AG10803 (cell line): ENCODE measurements around the gene TNFRSF9.
"Not testable (repeated sequence)": the region's sequence is repeated elsewhere in the genome, so short reads cannot be mapped to it uniquely, and the experiment has no call there.

ENCODE experiments used
- DNase-seq: peaks from one replicate; pipeline ENCODE4 v3.0.0; 2010; ENCODE audit warnings: low read depth
- H3K4me3 ChIP-seq: 2 replicates; pipeline ENCODE4 v1.5.1; 2011; ENCODE audit warnings: mild to moderate bottlenecking, low read length, control low read depth
- TF ChIP-seq, protein P1 (sequence below): conservative IDR thresholded peaks from 2 replicates; pipeline ENCODE4 v1.5.1; 2011; ENCODE audit warnings: mild to moderate bottlenecking, low read length, control low read depth, inconsistent platforms

Gene TNFRSF9

DNA sequence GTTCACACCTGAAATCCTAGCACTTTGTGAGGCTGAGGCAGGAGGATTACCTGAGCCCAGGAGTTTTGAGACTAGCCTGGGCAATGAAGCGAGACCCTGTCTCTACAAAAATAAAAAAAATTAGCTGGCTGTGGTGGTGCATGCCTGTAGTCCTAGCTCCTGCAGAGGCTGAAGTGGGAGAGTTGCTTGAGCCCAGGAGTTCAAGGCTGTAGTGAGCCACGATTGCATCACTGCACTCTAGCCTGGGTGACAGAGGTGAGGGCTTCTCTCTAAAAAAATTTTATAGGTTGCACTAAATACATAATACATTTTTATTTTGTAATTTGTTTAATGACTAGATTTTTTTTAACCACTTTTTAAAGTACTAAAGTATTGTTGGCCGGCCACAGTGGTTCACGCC, 27.0 kb upstream of the TNFRSF9 start:
- no peak for DNase-seq
- TF ChIP-seq, protein P1, sequence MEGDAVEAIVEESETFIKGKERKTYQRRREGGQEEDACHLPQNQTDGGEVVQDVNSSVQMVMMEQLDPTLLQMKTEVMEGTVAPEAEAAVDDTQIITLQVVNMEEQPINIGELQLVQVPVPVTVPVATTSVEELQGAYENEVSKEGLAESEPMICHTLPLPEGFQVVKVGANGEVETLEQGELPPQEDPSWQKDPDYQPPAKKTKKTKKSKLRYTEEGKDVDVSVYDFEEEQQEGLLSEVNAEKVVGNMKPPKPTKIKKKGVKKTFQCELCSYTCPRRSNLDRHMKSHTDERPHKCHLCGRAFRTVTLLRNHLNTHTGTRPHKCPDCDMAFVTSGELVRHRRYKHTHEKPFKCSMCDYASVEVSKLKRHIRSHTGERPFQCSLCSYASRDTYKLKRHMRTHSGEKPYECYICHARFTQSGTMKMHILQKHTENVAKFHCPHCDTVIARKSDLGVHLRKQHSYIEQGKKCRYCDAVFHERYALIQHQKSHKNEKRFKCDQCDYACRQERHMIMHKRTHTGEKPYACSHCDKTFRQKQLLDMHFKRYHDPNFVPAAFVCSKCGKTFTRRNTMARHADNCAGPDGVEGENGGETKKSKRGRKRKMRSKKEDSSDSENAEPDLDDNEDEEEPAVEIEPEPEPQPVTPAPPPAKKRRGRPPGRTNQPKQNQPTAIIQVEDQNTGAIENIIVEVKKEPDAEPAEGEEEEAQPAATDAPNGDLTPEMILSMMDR = no peak
- no peak overlapping the region for H3K4me3 ChIP-seq

DNA sequence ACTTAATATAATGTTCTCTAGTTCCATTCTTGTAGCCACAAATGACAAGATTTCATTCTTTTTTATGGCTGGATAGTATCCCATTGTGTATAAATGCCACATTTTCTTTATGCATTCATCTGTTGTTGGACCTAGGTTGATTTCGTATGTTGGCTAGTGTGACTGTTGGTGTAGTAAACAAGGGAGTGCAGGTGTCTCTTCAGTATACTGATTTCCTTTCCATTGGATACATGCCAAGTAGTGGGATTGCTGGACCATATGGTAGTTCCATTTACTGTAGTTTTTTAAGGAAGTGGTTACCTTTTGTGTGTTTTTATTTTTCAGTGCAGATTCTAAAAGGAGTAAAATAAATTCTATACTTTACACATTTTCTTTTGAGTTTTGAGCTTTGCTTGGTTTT, 26.6 kb upstream of the TNFRSF9 start:
- TF ChIP-seq, protein P1 = no peak
- no peak for DNase-seq
- H3K4me3 ChIP-seq = no peak overlapping the region

DNA sequence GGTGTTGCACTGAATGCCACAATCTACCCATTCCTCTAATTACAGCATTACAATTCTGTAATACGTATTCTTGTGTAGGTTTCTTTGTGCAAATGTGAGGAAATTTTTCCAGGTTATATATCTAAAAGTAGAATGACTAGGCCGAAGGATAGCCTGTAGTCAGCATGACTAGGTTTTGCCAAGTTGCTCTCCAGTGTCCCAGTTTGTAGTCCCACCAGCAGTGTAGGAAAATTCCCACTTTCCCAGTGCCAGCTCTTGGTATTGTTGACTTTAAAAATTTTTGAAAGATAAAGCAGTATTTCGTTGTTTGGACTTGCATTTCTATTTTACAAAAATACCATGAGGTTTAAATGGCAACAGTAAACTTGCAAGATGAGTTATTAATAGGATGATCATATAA, 23.8 kb upstream of the TNFRSF9 start:
- DNase-seq = no peak
- TF ChIP-seq, protein P1 = no peak

DNA sequence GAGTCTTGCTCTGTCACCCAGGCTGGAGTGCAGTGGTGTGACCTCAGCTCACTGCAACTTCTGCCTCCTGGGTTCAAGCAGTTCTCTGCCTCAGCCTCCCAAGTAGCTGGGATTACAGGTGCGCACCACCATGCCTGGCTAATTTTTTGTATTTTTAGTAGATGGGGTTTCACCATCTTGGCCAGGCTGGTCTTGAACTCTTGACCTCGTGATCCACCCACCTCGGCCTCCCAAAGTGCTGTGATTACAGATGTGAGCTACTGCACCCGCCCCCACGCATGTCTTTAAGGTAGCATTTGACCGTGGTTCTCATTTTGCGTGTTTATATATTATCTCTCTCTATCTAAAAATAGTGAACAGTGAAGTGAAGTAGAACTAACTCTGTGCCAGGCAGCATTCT, 23.2 kb upstream of the TNFRSF9 start:
- DNase-seq, H3K4me3 ChIP-seq: not testable (repeated sequence)

More for the DNA sequence above, 23.8 kb upstream of the TNFRSF9 start:
- H3K4me3 ChIP-seq = no peak overlapping the region

DNA sequence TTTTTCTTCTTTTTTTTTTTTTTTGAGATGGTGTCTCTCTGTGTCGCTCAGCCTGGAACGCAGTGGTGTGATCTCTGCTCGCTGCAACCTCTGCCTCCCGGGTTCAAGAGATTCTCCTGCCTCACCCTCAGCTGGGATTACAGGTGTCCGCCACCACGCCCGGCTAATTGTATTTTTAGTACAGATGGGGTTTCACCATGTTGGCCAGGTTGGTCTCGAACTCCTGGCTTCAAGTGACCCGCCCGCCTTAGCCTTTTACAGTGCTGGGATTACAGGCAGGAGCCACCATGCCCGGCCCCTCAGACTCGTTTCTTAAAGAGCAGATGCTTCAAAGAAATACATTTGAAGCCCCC, 22.7 kb upstream of the TNFRSF9 start:
- H3K4me3 ChIP-seq = not testable (repeated sequence)

DNA sequence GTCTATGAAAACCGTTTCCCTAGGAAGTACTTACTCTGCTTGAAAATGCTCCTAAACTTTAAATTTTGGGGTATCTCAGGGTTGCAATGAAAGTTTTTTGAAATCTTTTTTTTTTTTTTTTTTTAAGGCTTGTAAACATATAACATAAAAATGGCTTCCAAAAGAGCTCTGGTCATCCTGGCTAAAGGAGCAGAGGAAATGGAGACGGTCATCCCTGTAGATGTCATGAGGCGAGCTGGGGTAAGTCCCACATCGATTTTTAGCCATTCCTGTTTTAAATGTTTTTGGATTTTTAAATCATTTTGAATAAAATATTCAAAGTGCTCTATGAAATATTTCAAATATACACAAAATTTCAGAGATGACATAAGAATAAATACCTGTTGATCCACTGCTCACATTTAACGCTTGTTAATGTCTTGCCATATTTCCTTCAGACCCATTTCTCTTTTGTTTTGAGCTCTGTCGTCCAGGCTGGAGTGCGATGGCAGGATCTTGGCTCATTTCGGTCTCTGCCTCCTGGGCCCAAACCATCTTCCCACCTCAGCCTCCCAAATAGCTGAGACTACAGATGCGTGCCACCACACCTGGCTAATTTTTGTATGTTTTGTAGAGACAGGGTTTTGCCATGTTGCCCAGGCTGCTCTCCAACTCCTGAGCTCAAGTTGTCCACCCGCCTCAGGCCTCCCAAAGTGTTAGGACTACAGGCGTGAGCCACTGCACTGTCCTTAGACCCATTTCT, 22.2 kb upstream of the TNFRSF9 start:
- H3K4me3 ChIP-seq = peak overlapping the region; percentile 86
- TF ChIP-seq, protein P1 = no peak

More for the DNA sequence above, 22.7 kb upstream of the TNFRSF9 start:
- DNase-seq = not testable (repeated sequence)

DNA sequence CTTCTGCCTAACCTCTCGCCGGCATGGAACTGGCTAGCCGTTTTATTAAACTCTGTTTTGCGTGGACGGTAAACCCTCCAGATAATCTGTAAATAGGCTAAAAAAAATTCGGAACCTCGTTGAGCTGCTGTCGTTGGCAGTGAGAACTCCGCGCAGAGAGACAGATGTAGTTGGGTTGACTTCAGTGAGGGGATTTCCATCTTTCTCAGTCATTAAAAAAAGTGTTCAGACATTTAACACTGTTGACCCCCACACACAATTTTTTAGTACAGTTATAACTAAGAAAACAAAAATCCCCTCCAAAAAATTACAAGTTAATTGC, 21.3 kb upstream of the TNFRSF9 start:
- peak overlapping the region; percentile 86 for H3K4me3 ChIP-seq
- DNase-seq = no peak
- TF ChIP-seq, protein P1 = no peak

More for the DNA sequence above, 22.2 kb upstream of the TNFRSF9 start:
- DNase-seq = no peak

DNA sequence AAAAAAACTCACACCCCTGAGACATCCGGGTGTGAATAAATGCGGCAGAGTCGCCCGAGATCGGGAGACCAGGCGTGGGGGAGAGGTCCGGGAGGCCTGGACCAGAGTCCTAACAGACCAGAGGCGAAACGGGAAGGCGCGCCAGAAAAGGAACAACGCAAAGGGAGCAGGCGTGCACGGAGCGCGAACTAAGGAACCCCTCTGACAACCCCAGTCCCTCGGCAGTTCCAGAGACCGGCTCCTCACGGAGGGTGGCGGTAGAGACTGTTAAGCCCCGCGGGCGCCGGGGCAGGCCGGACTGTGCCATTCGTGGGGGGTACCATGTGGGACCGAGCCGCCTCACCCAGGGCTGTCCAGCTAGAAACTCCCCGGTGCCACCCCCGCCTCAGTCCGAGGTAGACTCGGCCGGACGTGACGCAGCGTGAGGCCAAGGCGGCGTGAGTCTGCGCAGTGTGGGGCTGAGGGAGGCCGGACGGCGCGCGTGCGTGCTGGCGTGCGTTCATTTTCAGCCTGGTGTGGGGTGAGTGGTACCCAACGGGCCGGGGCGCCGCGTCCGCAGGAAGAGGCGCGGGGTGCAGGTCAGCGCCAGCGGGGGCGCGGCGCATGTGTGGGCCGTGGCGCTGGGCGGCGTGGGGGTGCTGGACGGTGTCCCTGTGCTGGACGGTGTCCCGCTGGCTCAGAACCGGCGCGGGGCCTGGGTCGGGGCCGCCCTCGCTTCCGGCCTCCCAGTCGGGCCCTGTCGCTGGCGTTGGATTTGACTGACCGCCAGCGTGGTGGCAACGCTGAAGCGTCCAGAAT, 20.8 kb upstream of the TNFRSF9 start, which contains the start of gene PARK7:
PARK7 (plus strand) TSS at position 496 of the 798 bp plus-strand sequence. CDS start 1,075 bp downstream, outside the sequence.
- peak within 1 kb of the TSS; percentile 86 for H3K4me3 ChIP-seq
- peak; percentile 99 for DNase-seq
- TF ChIP-seq, protein P1 = peak; percentile 62
